ENCODE measurements around the gene LAYN. TPM values are rescaled to one million over a fixed set of nuclear protein-coding genes. Genes with fewer than 3 reads are reported as not detected.

The LAYN gene
- total and polyA plus RNA-seq, 2 of the 13 experiments (the other 11 are each of a cell fraction or from before 2014, with no cell fraction given): 0.17 TPM; not detected in 1

DNA sequence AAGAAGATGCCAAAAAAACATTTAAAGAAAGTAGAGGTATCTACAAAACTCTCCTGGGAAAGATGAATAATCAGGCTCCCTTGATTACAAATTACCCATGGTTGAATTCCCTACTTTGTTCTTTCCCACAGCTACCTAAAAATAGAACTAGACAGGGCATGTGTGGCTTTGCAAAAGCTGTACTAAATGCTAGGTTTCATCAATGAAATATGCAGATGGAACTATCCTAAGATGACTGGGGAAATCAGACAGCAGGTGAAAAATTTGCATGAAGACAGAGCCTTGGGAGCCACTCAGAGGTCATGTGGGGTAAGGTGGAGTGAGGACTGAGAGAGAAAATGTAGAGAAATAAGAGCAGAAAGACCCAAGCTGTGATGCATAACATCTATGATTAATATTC lies 14.7 kb downstream of the LAYN start:
- H2AFZ ChIP-seq (ENCODE audit: low read length): no peak overlapping the region
- FAIRE-seq (no peak), DNase-seq (ENCODE audit: low spot score) (no peak), ATAC-seq (no peak)
- no peaks in the 10 kb centered on the region for H4K20me1 ChIP-seq (ENCODE audit: insufficient read depth, low read length)
- peaks cover 0 to 12% of the 10 kb centered on the region in 2 experiments; a peak in 2 of 5 replicates for H3K27me3 ChIP-seq (ENCODE audit: control insufficient read depth in 1 of 2, insufficient read depth in 2 of 2, low read length in 2 of 2)
- TF ChIP-seq SALL2 (CRISPR knock-in tag; IDR thresholded peaks at IDR 0.05) (no peak), IRF9 (CRISPR knock-in tag; IDR thresholded peaks at IDR 0.05; ENCODE audit: borderline replicate concordance) (no peak), ZNF891 (CRISPR knock-in tag; IDR thresholded peaks at IDR 0.05) (no peak), RFX5 (IDR thresholded peaks at IDR 0.05; ENCODE audit: low read depth, low read length) (no peak), POLR2G (IDR thresholded peaks at IDR 0.05; ENCODE audit: low read depth, low read length) (no peak), RBFOX2 (IDR thresholded peaks at IDR 0.05; ENCODE audit: low read depth, low read length) (no peak), BCL6 (CRISPR knock-in tag; IDR thresholded peaks at IDR 0.05) (no peak), ZFP36 (IDR thresholded peaks at IDR 0.05; ENCODE audit: borderline replicate concordance, low read depth, low read length, partially characterized antibody) (no peak), ZFP36L1 (CRISPR knock-in tag; IDR thresholded peaks at IDR 0.05) (no peak), ZNF615 (CRISPR knock-in tag; IDR thresholded peaks at IDR 0.05; ENCODE audit: borderline replicate concordance) (no peak), MYPOP (CRISPR knock-in tag; IDR thresholded peaks at IDR 0.05) (no peak), CAMTA2 (CRISPR knock-in tag; IDR thresholded peaks at IDR 0.05; ENCODE audit: borderline replicate concordance) (no peak), ZNF34 (CRISPR knock-in tag; IDR thresholded peaks at IDR 0.05; ENCODE audit: borderline replicate concordance) (no peak), ZMYM3 (CRISPR knock-in tag; IDR thresholded peaks at IDR 0.05) (no peak), MEF2D (CRISPR knock-in tag; IDR thresholded peaks at IDR 0.05) (no peak), SAFB2 (CRISPR knock-in tag; IDR thresholded peaks at IDR 0.05; ENCODE audit: borderline replicate concordance, low read depth) (no peak), ARNT (IDR thresholded peaks at IDR 0.05) (no peak), CC2D1A (CRISPR knock-in tag; IDR thresholded peaks at IDR 0.05) (no peak)
- TF ChIP-seq, protein P1, sequence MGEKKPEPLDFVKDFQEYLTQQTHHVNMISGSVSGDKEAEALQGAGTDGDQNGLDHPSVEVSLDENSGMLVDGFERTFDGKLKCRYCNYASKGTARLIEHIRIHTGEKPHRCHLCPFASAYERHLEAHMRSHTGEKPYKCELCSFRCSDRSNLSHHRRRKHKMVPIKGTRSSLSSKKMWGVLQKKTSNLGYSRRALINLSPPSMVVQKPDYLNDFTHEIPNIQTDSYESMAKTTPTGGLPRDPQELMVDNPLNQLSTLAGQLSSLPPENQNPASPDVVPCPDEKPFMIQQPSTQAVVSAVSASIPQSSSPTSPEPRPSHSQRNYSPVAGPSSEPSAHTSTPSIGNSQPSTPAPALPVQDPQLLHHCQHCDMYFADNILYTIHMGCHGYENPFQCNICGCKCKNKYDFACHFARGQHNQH (CRISPR knock-in tag; IDR thresholded peaks at IDR 0.05): no peak
- H3K9ac ChIP-seq (ENCODE audit: insufficient read depth, low read depth, low read length): no peak overlapping the region
- H3K4me1 ChIP-seq (ENCODE audit: insufficient read depth, low read length): no peaks in the 10 kb centered on the region
- H3K36me3 ChIP-seq (replicated peaks in 1 of 2; ENCODE audit: control insufficient read depth in 1 of 2, insufficient read depth in 2 of 2, low read length in 2 of 2): no peaks in the 10 kb centered on the region
- H3K9me3 ChIP-seq (ENCODE audit: low read length): peaks cover 6% of the 10 kb centered on the region; the same call in 1 of the 2 replicates
- no TSS peak for BruUV-seq (replicated peaks)
- H3K4me2 ChIP-seq (ENCODE audit: low read depth, low read length): no peak overlapping the region
- in situ Hi-C loops (cut with HindIII; ENCODE audit: extremely low pct_ligation_motif_present, low pct_unique_long_range_greater_than_20kb): no loop called here
- ChIA-PET CTCF (ENCODE audit: low intra/inter-chr PET ratio, low total read pairs) (no interaction called here), POLR2A (no interaction called here)
- intact Hi-C loops (cut with micrococcal nuclease; ENCODE audit: unreplicated experiment): no loop called here
- H3K79me2 ChIP-seq (ENCODE audit: insufficient read depth, low read length): no peaks in the 10 kb centered on the region
- H3K27ac ChIP-seq (ENCODE audit: extremely low read length, insufficient read depth, low read length): no peak overlapping the region
- H3K4me3 ChIP-seq (replicated peaks in 1 of 3; ENCODE audit: insufficient read depth in 1 of 3, low read depth in 2 of 3, low read length in 3 of 3): no peak overlapping the region
